Naive thymus-derived CD4-positive, alpha-beta T cell (primary cell): Measurements from ENCODE around the gene WDR62. TPM values are rescaled to one million over a fixed set of nuclear protein-coding genes. Genes with fewer than 3 reads are reported as not detected.

ENCODE experiments used
- ATAC-seq: fragments of 150-1000 bp; cut with Tn5 transposase; 2 replicates; pipeline ENCODE4 v1.10.0; 2021; ENCODE audit warnings: mild to moderate bottlenecking, moderate library complexity
- CTCF ChIA-PET: fragments of 350-600 bp; sonication (Branson Sonifier 250); formaldehyde crosslinking; loops from one replicate; lab custom pipeline; 2021; ENCODE audit warnings: antibody characterized with exemption; lab: Charles Lee
- POLR2A ChIA-PET: fragments of 350-600 bp; sonication (Branson Sonifier 250); formaldehyde crosslinking; loops from one replicate; lab custom pipeline; 2021; ENCODE audit warnings: antibody characterized with exemption, inconsistent platforms; lab: Charles Lee
- DNase-seq, 9 donors: peaks; one replicate each; pipeline versions ENCODE4 v3.0.0 to v3.0.0-alpha.2; 2020 to 2022; ENCODE audit warnings: mixed read lengths in 1 of 9
- H3K27ac ChIP-seq: one replicate; pipeline ENCODE4 v1.7.0; 2013; ENCODE audit warnings: mild to moderate bottlenecking, low read depth, low read length, moderate library complexity
- H3K27me3 ChIP-seq, 2 donors: one replicate each; pipeline ENCODE4 v1.7.0; 2013; ENCODE audit warnings: low read length in 2 of 2, mild to moderate bottlenecking in 2 of 2, moderate library complexity in 2 of 2; ENCODE audit not compliant: control insufficient read depth in 2 of 2, insufficient read depth in 2 of 2
- H3K36me3 ChIP-seq, 3 experiments: 1 replicate in 2 of 3; 2 replicates in 1 of 3; pipeline ENCODE4 v1.7.0; 2013; ENCODE audit warnings: low read length in 3 of 3, mild to moderate bottlenecking in 3 of 3, moderate library complexity in 1 of 3; ENCODE audit not compliant: insufficient read depth in 3 of 3, control insufficient read depth in 2 of 3
- H3K4me1 ChIP-seq, 2 donors: one replicate each; pipeline ENCODE4 v1.7.0; 2013; ENCODE audit warnings: low read length in 2 of 2, mild to moderate bottlenecking in 2 of 2, moderate library complexity in 1 of 2; ENCODE audit not compliant: control insufficient read depth in 2 of 2, insufficient read depth in 2 of 2
- H3K4me3 ChIP-seq: 2 replicates; pipeline ENCODE4 v1.7.0; 2013; ENCODE audit warnings: mild to moderate bottlenecking, low read length
- H3K9me3 ChIP-seq, 3 experiments: 1 replicate in 2 of 3; 2 replicates in 1 of 3; pipeline ENCODE4 v1.7.0; 2013; ENCODE audit warnings: low read length in 3 of 3; ENCODE audit not compliant: control insufficient read depth in 2 of 3
- H3K27ac Mint-ChIP-seq, 9 donors: one replicate each; pipeline ENCODE4 v1.8.0; 2020 to 2022; ENCODE audit warnings: mixed read lengths in 9 of 9, mild to moderate bottlenecking in 8 of 9, moderate library complexity in 5 of 9, inconsistent platforms in 2 of 9
- H3K27me3 Mint-ChIP-seq, 5 donors: one replicate each; pipeline ENCODE4 v1.8.0; 2021 to 2022; ENCODE audit warnings: mixed read lengths in 5 of 5, mild to moderate bottlenecking in 1 of 5
- H3K36me3 Mint-ChIP-seq, 5 donors: one replicate each; pipeline ENCODE4 v1.8.0; 2020 to 2022; ENCODE audit warnings: mixed read lengths in 5 of 5, mild to moderate bottlenecking in 3 of 5, inconsistent platforms in 1 of 5
- H3K4me1 Mint-ChIP-seq, 7 donors: one replicate each; pipeline ENCODE4 v1.8.0; 2020 to 2022; ENCODE audit warnings: mixed read lengths in 7 of 7, mild to moderate bottlenecking in 3 of 7, inconsistent platforms in 1 of 7
- H3K4me3 Mint-ChIP-seq, 10 donors: one replicate each; pipeline ENCODE4 v1.8.0; 2020 to 2022; ENCODE audit warnings: mild to moderate bottlenecking in 10 of 10, mixed read lengths in 10 of 10, moderate library complexity in 6 of 10, inconsistent platforms in 2 of 10
- H3K9me3 Mint-ChIP-seq, 11 donors: one replicate each; pipeline ENCODE4 v1.8.0; 2020 to 2022; ENCODE audit warnings: mixed read lengths in 11 of 11, mild to moderate bottlenecking in 4 of 11, inconsistent platforms in 1 of 11, moderate library complexity in 1 of 11
- intact Hi-C, 2 donors: fragments of 100-400 bp; cut with micrococcal nuclease; formaldehyde crosslinking; loops; one replicate each; pipeline ENCODE4 v1.15.1; 2023
- polyA plus RNA-seq, 2 donors: library from polyadenylated mRNA; unstranded; fragments of 300-500 nt; fragmentation: Illumina TruSeq; gene quantifications; one replicate each; pipeline ENCODE4 v1.2.3, GENCODE V29; 2021
- total RNA-seq, 6 experiments: library from RNA in 5 of 6; stranded (reverse) in 5 of 6; gene quantifications; 1 replicate in 5 of 6; 2 replicates in 1 of 6; pipeline ENCODE4 v1.2.3 and lab custom pipeline; 2021 to 2026

WDR62 gene
- total and polyA plus RNA-seq, 7 experiments from 2014 or later = 0.07 to 22.4 (median 2.7) TPM

GRCh38 chr19:36058481-36059179 is 3.9 kb downstream of the WDR62 start:
- no peak for ATAC-seq
- H3K27ac Mint-ChIP-seq = no peak overlapping the region
- Histone ChIP-seq H3K4me3 (no peak overlapping the region), H3K4me1 (peaks cover 7 to 8% of the 10 kb centered on the region in 2 donors), H3K36me3 (no peaks in the 10 kb centered on the region), H3K27me3 (no peaks in the 10 kb centered on the region), H3K27ac (no peak overlapping the region), H3K9me3 (no peaks in the 10 kb centered on the region)
- peaks cover 6 to 26% (median 14%) of the 10 kb centered on the region in 7 donors for H3K4me1 Mint-ChIP-seq
- intact Hi-C loops = loop anchor here in 1 of 2 donors (10.0 kb wide), 1 partner anchor 284 kb away; the partner anchor contains the start of gene ARHGAP33
- H3K27me3 Mint-ChIP-seq = no peaks in the 10 kb centered on the region
- DNase-seq = no peak
- H3K4me3 Mint-ChIP-seq = peak overlapping the region in 2 of 10 donors; percentile 8 to 76
- H3K9me3 Mint-ChIP-seq = peaks cover 0 to 2% (median 0%) of the 10 kb centered on the region in 11 donors
- CTCF ChIA-PET = interaction anchor here (1.0 to 1.3 kb wide), 2 partner anchors 68 to 69 kb away, joined by 3 to 4 read pairs; no protein-coding TSS in a partner anchor
- peaks cover 0 to 6% (median 0%) of the 10 kb centered on the region in 5 donors for H3K36me3 Mint-ChIP-seq
- POLR2A ChIA-PET = no interaction called here

GRCh38 chr19:36059180-36059910 is 4.6 kb downstream of the WDR62 start:
- H3K4me3 Mint-ChIP-seq = peak overlapping the region in 1 of 10 donors; percentile 76
- POLR2A ChIA-PET = no interaction called here
- Histone ChIP-seq H3K9me3 (no peaks in the 10 kb centered on the region), H3K27ac (no peak overlapping the region), H3K36me3 (no peaks in the 10 kb centered on the region), H3K27me3 (no peaks in the 10 kb centered on the region), H3K4me1 (peaks cover 6 to 8% of the 10 kb centered on the region in 2 donors), H3K4me3 (no peak overlapping the region)
- CTCF ChIA-PET = interaction anchor here (1.0 to 1.3 kb wide), 2 partner anchors 68 to 69 kb away, joined by 3 to 4 read pairs; no protein-coding TSS in a partner anchor
- ATAC-seq = no peak
- H3K9me3 Mint-ChIP-seq = no peaks in the 10 kb centered on the region
- H3K36me3 Mint-ChIP-seq = peaks cover 0 to 6% (median 0%) of the 10 kb centered on the region in 5 donors
- intact Hi-C loops = loop anchor here in 1 of 2 donors (10.0 kb wide), 1 partner anchor 285 kb away; the partner anchor contains the start of gene ARHGAP33
- no peak overlapping the region for H3K27ac Mint-ChIP-seq
- no peak for DNase-seq
- no peaks in the 10 kb centered on the region for H3K27me3 Mint-ChIP-seq
- peaks cover 6 to 24% (median 11%) of the 10 kb centered on the region in 7 donors for H3K4me1 Mint-ChIP-seq

DNA sequence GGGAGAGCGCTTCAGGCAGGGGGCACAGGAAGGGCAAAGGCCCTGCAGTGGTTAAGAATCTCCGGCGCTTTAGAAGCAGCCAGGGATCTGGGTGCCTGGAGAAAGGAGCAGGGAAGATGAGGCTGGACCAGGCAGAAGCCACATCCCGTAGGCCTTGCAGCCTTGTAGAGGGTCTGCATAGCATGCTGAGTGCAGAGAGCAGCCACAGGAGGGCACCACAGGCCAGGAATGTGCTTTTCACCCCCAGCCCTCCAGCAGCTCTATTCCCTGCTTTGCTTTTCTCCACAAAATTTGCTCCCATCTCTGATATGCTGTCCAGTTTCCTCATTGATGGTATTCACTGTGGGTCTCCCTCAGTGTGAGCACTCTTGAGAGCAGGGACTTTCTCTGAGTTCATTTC is 5.7 kb downstream of the WDR62 start:
- CTCF ChIA-PET = no interaction called here
- Histone ChIP-seq H3K4me3 (no peak overlapping the region), H3K4me1 (peaks cover 2 to 3% of the 10 kb centered on the region in 2 donors), H3K27ac (no peak overlapping the region), H3K9me3 (no peaks in the 10 kb centered on the region), H3K36me3 (no peaks in the 10 kb centered on the region), H3K27me3 (no peaks in the 10 kb centered on the region)
- ATAC-seq (peak; percentile 37), DNase-seq (peak in 1 of 9 donors; percentile 27)
- Mint-ChIP-seq H3K27ac (no peak overlapping the region), H3K4me3 (no peak overlapping the region), H3K27me3 (no peaks in the 10 kb centered on the region), H3K4me1 (peaks cover 3 to 21% (median 8%) of the 10 kb centered on the region in 7 donors), H3K9me3 (no peaks in the 10 kb centered on the region), H3K36me3 (peaks cover 0 to 6% (median 0%) of the 10 kb centered on the region in 5 donors)
- POLR2A ChIA-PET = no interaction called here
- intact Hi-C loops = loop anchor here in 1 of 2 donors (1.0 kb wide), 1 partner anchor 110 kb away; no protein-coding TSS in a partner anchor

- ATAC-seq = no peak
- Histone ChIP-seq H3K4me3 (no peak overlapping the region), H3K9me3 (no peaks in the 10 kb centered on the region), H3K27ac (no peak overlapping the region), H3K4me1 (no peaks in the 10 kb centered on the region), H3K27me3 (no peaks in the 10 kb centered on the region), H3K36me3 (no peaks in the 10 kb centered on the region)
- no peaks in the 10 kb centered on the region for H3K27me3 Mint-ChIP-seq
- H3K4me3 Mint-ChIP-seq = no peak overlapping the region
- ChIA-PET POLR2A (no interaction called here), CTCF (no interaction called here)
- no peak for DNase-seq
- peaks cover 0 to 10% (median 0%) of the 10 kb centered on the region in 5 donors for H3K36me3 Mint-ChIP-seq
- H3K4me1 Mint-ChIP-seq = peaks cover 0 to 11% (median under 1%) of the 10 kb centered on the region in 7 donors
- no peaks in the 10 kb centered on the region for H3K9me3 Mint-ChIP-seq
- intact Hi-C loops = no loop called here
- peak overlapping the region in 1 of 9 donors; percentile 72 for H3K27ac Mint-ChIP-seq
Observed at GRCh38 chr19:36061367-36061766, 6.7 kb downstream of the WDR62 start.

DNA sequence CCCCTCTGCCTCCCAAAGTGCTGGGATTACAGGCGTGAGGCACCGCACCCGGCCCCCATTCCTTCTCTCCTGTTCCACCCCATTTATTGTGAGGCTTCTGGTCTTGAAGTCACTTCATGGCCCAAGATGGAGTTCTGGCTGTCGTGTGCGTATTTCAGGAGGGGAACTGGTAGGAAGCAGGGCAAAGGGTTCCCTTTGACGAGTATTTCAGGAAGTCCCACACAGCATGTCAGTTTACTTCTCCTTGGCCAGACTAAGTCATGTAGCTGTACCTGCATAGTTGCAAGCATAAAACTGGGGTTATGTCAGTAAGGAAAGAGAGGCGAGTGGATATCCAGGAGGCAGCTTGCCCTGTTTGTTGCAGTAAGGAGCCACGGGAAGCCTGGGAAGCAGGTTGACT is 10.1 kb downstream of the WDR62 start:
- no peak overlapping the region for H3K4me3 Mint-ChIP-seq
- H3K9me3 ChIP-seq = no peaks in the 10 kb centered on the region
- no peak overlapping the region for H3K27ac ChIP-seq
- H3K36me3 ChIP-seq = no peaks in the 10 kb centered on the region
- peaks cover 0 to 18% (median 0%) of the 10 kb centered on the region in 5 donors for H3K36me3 Mint-ChIP-seq
- H3K27me3 ChIP-seq = no peaks in the 10 kb centered on the region
- ChIA-PET CTCF (no interaction called here), POLR2A (no interaction called here)
- DNase-seq (no peak), ATAC-seq (no peak)
- no peaks in the 10 kb centered on the region for H3K27me3 Mint-ChIP-seq
- H3K4me1 ChIP-seq = no peaks in the 10 kb centered on the region
- no peaks in the 10 kb centered on the region for H3K4me1 Mint-ChIP-seq
- no peaks in the 10 kb centered on the region for H3K9me3 Mint-ChIP-seq
- no peak overlapping the region for H3K27ac Mint-ChIP-seq
- no peak overlapping the region for H3K4me3 ChIP-seq
- intact Hi-C loops = no loop called here

- DNase-seq (no peak), ATAC-seq (no peak)
- Mint-ChIP-seq H3K27ac (no peak overlapping the region), H3K27me3 (no peaks in the 10 kb centered on the region), H3K9me3 (no peaks in the 10 kb centered on the region), H3K4me1 (no peaks in the 10 kb centered on the region), H3K36me3 (peaks cover 0 to 24% (median 4%) of the 10 kb centered on the region in 5 donors), H3K4me3 (no peak overlapping the region)
- ChIA-PET CTCF (no interaction called here), POLR2A (no interaction called here)
- Histone ChIP-seq H3K9me3 (no peaks in the 10 kb centered on the region), H3K36me3 (no peaks in the 10 kb centered on the region), H3K4me1 (no peaks in the 10 kb centered on the region), H3K4me3 (no peak overlapping the region), H3K27me3 (no peaks in the 10 kb centered on the region), H3K27ac (no peak overlapping the region)
- intact Hi-C loops = no loop called here
Observed at GRCh38 chr19:36067681-36068080, 13.0 kb downstream of the WDR62 start.
